HEK293 (cell line): ENCODE data around the gene CACNA1G.

Experiments used
- CTCF ChIA-PET: fragments of 350-600 bp; formaldehyde crosslinking; extraction: SDS; loops from one replicate; lab custom pipeline; 2021; ENCODE audit warnings: antibody characterized with exemption; lab: Yijun Ruan, JAX
- POLR2A ChIA-PET: fragments of 300-600 bp; formaldehyde crosslinking; extraction: SDS; loops from one replicate; lab custom pipeline; 2020; ENCODE audit warnings: antibody characterized with exemption, inconsistent platforms; lab: Yijun Ruan, JAX
- H3K27ac ChIP-seq: fragments of 200-500 bp; sonication (Bioruptor generic); 2 replicates; pipeline ENCODE4 v1.5.1; 2014; ENCODE audit warnings: low read depth, low read length, control low read depth, inconsistent platforms; ENCODE audit errors: extremely low read depth
- H3K36me3 ChIP-seq, 2 experiments: fragments of 200-500 bp in 1 of 2; sonication (Bioruptor generic) in 1 of 2; 1 replicate in 1 of 2; 2 replicates in 1 of 2; pipeline ENCODE4 v1.5.1; 2014 to 2017; ENCODE audit warnings: inconsistent platforms in 2 of 2, low read length in 2 of 2; ENCODE audit not compliant: control insufficient read depth in 2 of 2, insufficient read depth in 1 of 2
- H3K4me1 ChIP-seq: fragments of 200-500 bp; sonication (Bioruptor generic); 2 replicates; pipeline ENCODE4 v1.5.1; 2014; ENCODE audit warnings: mild to moderate bottlenecking, low read length, inconsistent platforms; ENCODE audit not compliant: control insufficient read depth, insufficient read depth
- H3K4me3 ChIP-seq: 2 replicates; pipeline ENCODE4 v1.5.1; 2011; ENCODE audit warnings: low read depth, mild to moderate bottlenecking, control low read depth, low read length, moderate library complexity
- H3K9me3 ChIP-seq: fragments of 200-500 bp; sonication (Bioruptor generic); 2 replicates; pipeline ENCODE4 v1.5.1; 2014; ENCODE audit warnings: low read depth, low read length, inconsistent platforms; ENCODE audit not compliant: control insufficient read depth, insufficient read depth
- GLIS1 ChIP-seq: fragments of 450-650 bp; formaldehyde crosslinking; IDR thresholded peaks from 2 replicates; pipeline ENCODE4 v1.5.1; 2016; ENCODE audit warnings: missing biosample characterization, missing genetic modification characterization
- KLF16 ChIP-seq: fragments of 450-650 bp; formaldehyde crosslinking; IDR thresholded peaks from 2 replicates; pipeline ENCODE4 v1.5.1; 2017; ENCODE audit warnings: missing biosample characterization, missing genetic modification characterization
- PRDM2 ChIP-seq: fragments of 450-650 bp; formaldehyde crosslinking; IDR thresholded peaks from 2 replicates; pipeline ENCODE4 v1.5.1; 2016; ENCODE audit warnings: missing biosample characterization, missing genetic modification characterization, borderline replicate concordance
- PRDM4 ChIP-seq: fragments of 450-650 bp; formaldehyde crosslinking; IDR thresholded peaks from 2 replicates; pipeline ENCODE4 v1.5.1; 2017; ENCODE audit warnings: missing biosample characterization, missing genetic modification characterization
- SCRT2 ChIP-seq: fragments of 450-650 bp; formaldehyde crosslinking; IDR thresholded peaks from 2 replicates; pipeline ENCODE4 v1.5.1; 2016; ENCODE audit warnings: missing biosample characterization, missing genetic modification characterization
- ZBTB44 ChIP-seq: fragments of 450-650 bp; IDR thresholded peaks from 2 replicates; pipeline ENCODE4 v1.5.1; 2018; ENCODE audit warnings: missing biosample characterization, mild to moderate bottlenecking, missing genetic modification characterization
- ZFP37 ChIP-seq: fragments of 450-650 bp; formaldehyde crosslinking; IDR thresholded peaks from 2 replicates; pipeline ENCODE4 v1.5.1; 2016; ENCODE audit warnings: missing biosample characterization, missing genetic modification characterization
- ZNF112 ChIP-seq: fragments of 450-650 bp; formaldehyde crosslinking; IDR thresholded peaks from 2 replicates; pipeline ENCODE4 v1.5.0; 2017; ENCODE audit warnings: missing biosample characterization, missing genetic modification characterization
- ZNF157 ChIP-seq: fragments of 450-650 bp; formaldehyde crosslinking; IDR thresholded peaks from 2 replicates; pipeline ENCODE4 v1.5.1; 2016; ENCODE audit warnings: missing biosample characterization, missing genetic modification characterization
- ZNF19 ChIP-seq: fragments of 450-650 bp; formaldehyde crosslinking; IDR thresholded peaks from 2 replicates; pipeline ENCODE4; 2016; ENCODE audit warnings: missing biosample characterization, missing genetic modification characterization, low read depth
- ZNF274 ChIP-seq, 2 experiments: fragments of 200-500 bp in 1 of 2; fragments of 450-650 bp in 1 of 2; sonication (Bioruptor generic) in 1 of 2; formaldehyde crosslinking in 1 of 2; IDR thresholded peaks; 2 replicates each; pipeline versions ENCODE4 v1.5.1 to v1.6.1; 2014 to 2016; ENCODE audit warnings: borderline replicate concordance in 1 of 2, inconsistent platforms in 1 of 2, low read length in 1 of 2, missing biosample characterization in 1 of 2, missing genetic modification characterization in 1 of 2
- ZNF37A ChIP-seq: fragments of 450-650 bp; IDR thresholded peaks from 2 replicates; pipeline ENCODE4 v1.5.1; 2018; ENCODE audit warnings: missing biosample characterization, missing genetic modification characterization
- ZNF394 ChIP-seq: fragments of 450-650 bp; formaldehyde crosslinking; IDR thresholded peaks from 2 replicates; pipeline ENCODE4 v1.5.1; 2016; ENCODE audit warnings: missing biosample characterization, missing genetic modification characterization, mild to moderate bottlenecking, moderate library complexity, borderline replicate concordance
- ZNF398 ChIP-seq: fragments of 450-650 bp; formaldehyde crosslinking; IDR thresholded peaks from 2 replicates; pipeline ENCODE4 v1.5.1; 2017; ENCODE audit warnings: missing biosample characterization, missing genetic modification characterization
- ZNF513 ChIP-seq: fragments of 450-650 bp; IDR thresholded peaks from 2 replicates; pipeline ENCODE4 v1.5.1; 2018; ENCODE audit warnings: missing biosample characterization, missing genetic modification characterization
- ZNF549 ChIP-seq: fragments of 450-650 bp; IDR thresholded peaks from 2 replicates; pipeline ENCODE4 v1.5.1; 2018; ENCODE audit warnings: missing biosample characterization, missing genetic modification characterization, mild to moderate bottlenecking, inconsistent platforms, moderate library complexity
- ZNF561 ChIP-seq: fragments of 450-650 bp; IDR thresholded peaks from 2 replicates; pipeline ENCODE4 v1.5.1; 2018; ENCODE audit warnings: missing biosample characterization, missing genetic modification characterization, borderline replicate concordance
- ZNF830 ChIP-seq: fragments of 450-650 bp; IDR thresholded peaks from 2 replicates; pipeline ENCODE4 v1.5.0; 2018; ENCODE audit warnings: missing biosample characterization, missing genetic modification characterization, low read depth, mild to moderate bottlenecking, moderate library complexity

CACNA1G gene

GRCh38 chr17:50638606-50638965, 78.1 kb downstream of the CACNA1G start (continued):
- no peak for TF ChIP-seq ZNF398 (tag by site-specific recombination)
- no peak for TF ChIP-seq ZNF513 (tag by site-specific recombination)

GRCh38 chr17:50638966-50639713, 78.6 kb downstream of the CACNA1G start:
- ChIA-PET CTCF (interaction anchor here (0.7 to 7.5 kb wide), 16 partner anchors 11 to 277 kb away, joined by 3 to 130 read pairs (median 4); no protein-coding TSS in a partner anchor), POLR2A (interaction anchor here (0.5 to 1.9 kb wide), 13 partner anchors 9 to 583 kb away, joined by 3 to 11 read pairs (median 5); partner anchors contain the start of genes ANKRD40, CACNA1G, ITGA3 and LUC7L3)
- no peak overlapping the region for H3K4me3 ChIP-seq
- H3K27ac ChIP-seq: no peak overlapping the region; the same call in 1 of the 2 replicates
- peaks cover 3% of the 10 kb centered on the region for H3K4me1 ChIP-seq
- no peaks in the 10 kb centered on the region for H3K36me3 ChIP-seq
- H3K9me3 ChIP-seq: no peaks in the 10 kb centered on the region
- TF ChIP-seq ZNF112 (no peak), ZNF394 (peak; percentile 31; the same call in 1 of the 2 replicates), ZNF274 (IDR thresholded peaks at IDR 0.05; ENCODE audit: low read length) (no peak), ZNF274 (tag by site-specific recombination; IDR thresholded peaks at IDR 0.05; ENCODE audit: borderline replicate concordance) (no peak), ZNF37A (tag by site-specific recombination) (no peak), ZNF549 (tag by site-specific recombination) (no peak), ZNF561 (tag by site-specific recombination) (no peak), PRDM4 (tag by site-specific recombination) (no peak), ZNF157 (tag by site-specific recombination) (no peak), ZNF830 (tag by site-specific recombination) (no peak), PRDM2 (tag by site-specific recombination) (no peak), ZBTB44 (tag by site-specific recombination) (no peak), KLF16 (tag by site-specific recombination) (no peak), GLIS1 (tag by site-specific recombination) (peak; percentile 79), ZNF19 (tag by site-specific recombination) (no peak), ZFP37 (0 out of 2 replicates have a peak, but pooled peaks have one; percentile 41), SCRT2 (tag by site-specific recombination) (no peak)
